RPMI7951 (cell line): ENCODE data around the gene TOB1. TPM values are rescaled to one million over a fixed set of nuclear protein-coding genes. Genes with fewer than 3 reads are reported as not detected.

Experiments used
- DNase-seq: peaks from one replicate; pipeline ENCODE4 v3.0.0-alpha.2; 2012; ENCODE audit warnings: low read depth
- total RNA-seq: library from RNA; depleted of rRNA; stranded (reverse); fragments of >200 nt; shearing (Covaris generic); gene quantifications from 2 replicates; pipeline ENCODE4 v1.2.3, GENCODE V29; 2014; rRNA removed

The TOB1 gene
- total RNA-seq, 1 experiment from 2014 or later = 10.7 TPM

DNA sequence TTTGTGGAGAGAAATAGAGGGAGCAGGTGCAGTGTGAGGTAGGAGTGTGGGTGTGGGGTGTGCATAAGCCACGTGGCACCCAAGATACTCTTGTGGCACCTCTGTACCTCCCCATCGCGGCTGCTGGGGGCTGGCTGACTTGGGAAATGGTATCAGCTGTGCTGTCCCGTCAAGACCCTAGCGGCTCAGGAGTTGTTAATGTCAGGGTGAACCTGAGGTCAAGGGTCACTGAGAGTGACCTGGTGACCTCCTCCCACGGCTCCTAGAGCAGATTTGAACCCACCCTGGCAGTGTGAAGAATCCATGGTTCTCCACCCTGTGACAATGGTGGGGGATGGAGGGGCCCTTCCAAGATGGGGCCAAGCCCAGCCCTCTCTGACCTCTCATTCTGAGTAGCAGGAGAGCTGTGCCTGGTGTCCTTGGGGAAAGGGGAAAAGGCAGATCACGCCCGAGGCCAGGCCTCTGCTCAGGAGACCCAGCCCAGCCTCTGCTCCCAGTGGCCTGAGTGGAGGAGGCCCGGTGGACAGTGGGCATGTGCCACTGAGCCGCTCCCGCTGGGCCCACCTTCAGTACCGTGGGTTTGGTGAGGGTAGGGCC is 33.8 kb downstream of the TOB1 start:
- DNase-seq = no peak

DNA sequence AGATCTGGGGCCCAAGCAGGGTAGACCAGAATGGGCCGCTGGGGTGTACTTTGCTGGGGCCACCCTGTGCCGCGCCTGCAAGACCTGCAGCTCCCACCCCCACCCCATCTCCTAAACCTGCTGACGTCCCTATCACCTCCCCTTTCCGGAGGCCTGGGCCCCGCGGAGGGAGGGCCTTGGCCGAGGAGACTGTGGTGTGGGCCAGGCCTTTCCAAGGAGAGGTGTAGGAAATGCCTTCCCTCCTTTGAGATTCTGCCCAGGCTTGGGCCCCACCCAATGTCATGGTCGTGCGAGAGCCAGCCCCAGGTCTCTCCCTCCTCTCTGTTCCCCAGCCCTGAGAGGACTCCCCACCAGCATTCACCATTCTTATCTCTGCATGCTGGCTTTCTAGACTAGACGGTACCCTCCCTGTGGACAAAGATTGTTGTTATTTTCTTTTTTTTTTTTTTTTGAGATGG is 34.7 kb downstream of the TOB1 start:
- DNase-seq = no peak

DNA sequence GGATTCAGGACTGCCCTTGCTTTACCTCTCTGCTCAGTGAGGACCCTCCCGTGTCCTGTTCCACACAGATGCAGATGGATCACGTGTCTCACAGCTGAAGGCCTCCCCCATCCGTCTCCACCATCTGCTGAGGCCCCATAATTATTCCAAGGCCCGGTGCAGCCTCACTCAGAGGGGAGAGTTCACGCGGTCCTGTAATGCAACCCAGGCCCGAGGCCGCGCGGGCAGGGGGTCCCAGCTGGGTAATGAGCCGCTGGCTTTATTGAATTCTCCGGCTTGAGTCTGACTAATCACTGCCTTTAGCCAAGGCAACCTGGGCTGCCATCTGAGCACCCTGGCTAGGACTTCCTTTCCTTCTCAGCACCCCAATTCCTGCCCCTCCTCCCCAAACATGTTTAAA is 35.2 kb downstream of the TOB1 start:
- DNase-seq = no peak

DNA sequence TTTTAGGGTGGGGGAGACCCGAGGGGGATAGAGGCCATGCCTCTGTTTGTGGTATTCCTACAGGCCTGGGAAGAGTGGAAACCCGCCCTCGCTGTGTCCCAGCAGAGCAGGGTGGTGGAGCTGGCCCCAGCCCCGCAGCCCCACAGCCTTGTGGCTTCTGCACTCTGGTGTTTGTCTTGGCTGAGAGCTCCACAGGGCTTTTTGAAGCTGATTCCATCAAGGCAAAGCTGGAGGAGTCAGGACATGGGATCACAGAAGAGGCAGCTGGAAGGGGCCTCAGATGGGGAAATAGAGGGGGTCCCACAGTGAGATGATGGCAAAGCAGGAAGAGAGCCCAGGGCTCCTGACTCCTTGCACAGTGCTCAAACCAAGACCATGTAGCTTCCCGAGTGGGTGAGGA is 35.8 kb downstream of the TOB1 start:
- DNase-seq = no peak

DNA sequence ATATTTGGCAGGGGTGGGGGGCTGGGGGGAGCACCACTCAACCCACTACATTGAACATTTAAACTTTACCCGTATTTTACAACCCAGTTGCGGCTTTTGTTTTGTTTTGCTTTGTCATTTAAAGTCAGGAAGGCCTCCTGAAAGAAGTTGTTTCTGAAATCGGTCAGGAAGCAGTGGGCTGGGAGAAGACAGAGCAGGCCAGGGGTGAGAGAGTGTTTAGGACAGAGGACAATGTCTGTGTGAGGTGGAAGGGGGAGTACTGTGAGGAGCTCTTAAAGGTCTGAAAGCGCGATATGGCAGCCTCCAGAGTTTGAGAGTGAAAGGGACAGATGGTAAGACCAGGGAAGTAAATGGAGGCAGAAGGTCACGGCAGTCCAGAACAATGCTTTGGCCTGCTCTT is 36.8 kb downstream of the TOB1 start:
- DNase-seq = no peak

DNA sequence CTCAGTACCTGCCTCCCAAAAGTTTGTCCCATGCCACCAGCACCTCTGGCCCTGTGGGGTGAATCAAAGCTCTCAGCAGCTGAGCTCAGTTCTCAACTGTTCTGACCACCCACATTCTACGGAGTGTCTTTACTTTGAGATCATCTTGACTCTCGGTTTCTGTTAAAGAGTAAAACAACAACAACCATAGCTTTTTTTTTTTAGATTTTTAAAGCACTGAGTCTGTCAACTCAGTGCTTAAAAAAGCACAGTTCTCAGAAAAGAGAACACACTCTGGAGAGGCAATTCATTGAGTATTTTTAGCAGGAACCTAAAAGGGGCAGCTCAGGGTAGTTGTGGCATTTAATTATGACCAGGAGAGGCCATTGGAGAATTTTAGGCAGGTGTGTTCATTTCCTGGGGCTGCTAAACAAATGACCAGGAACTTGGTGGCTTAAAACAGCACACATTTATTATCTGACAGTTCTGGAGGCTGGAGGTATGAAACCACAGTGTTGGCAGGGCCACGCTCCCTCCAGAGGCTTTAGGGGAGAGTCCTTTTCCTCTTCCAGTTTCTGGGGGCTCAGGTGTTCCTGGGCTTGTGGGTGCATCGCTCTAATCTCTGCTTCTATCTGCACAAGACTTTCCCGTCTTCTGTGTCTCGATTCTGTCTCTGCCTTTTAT is 37.5 kb downstream of the TOB1 start:
- no peak for DNase-seq

DNA sequence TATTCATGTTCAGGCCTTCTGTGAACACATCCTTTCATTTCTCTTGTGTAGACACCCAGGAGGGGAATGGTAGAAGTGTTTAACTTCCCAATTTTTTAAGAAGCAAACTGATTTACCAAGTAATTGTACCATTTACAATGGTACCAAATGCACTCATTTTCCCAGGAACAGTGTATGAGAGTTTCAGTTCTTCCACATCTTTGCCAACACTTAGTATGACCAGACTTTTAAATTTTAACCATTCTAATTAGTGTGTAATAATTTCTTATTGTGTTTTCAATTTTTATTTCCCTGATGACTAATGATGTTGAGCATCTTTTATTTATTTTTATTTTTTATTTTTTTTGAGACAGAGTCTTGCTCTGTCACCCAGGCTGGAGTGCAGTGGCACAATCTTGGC is 41.0 kb downstream of the TOB1 start:
- DNase-seq = no peak

DNA sequence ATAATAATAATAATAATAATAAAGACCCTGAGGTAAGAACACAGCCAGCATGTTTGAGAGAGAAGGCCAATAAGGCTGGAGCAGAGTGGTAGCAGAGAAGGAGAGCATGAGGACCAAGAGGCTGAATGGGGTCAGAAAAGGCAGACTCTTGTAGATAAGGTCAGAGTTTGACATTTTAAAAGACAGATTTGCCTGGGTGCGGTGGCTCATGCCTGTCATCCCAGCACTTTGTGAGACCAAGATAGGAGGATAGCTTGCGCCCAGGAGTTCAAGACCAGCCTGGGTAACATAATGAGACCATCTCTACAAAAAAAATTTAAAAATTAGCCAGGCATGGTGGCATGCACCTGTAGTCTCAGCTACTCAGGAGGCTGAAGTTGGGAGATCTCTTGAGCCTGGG is 41.7 kb downstream of the TOB1 start:
- DNase-seq = no peak

DNA sequence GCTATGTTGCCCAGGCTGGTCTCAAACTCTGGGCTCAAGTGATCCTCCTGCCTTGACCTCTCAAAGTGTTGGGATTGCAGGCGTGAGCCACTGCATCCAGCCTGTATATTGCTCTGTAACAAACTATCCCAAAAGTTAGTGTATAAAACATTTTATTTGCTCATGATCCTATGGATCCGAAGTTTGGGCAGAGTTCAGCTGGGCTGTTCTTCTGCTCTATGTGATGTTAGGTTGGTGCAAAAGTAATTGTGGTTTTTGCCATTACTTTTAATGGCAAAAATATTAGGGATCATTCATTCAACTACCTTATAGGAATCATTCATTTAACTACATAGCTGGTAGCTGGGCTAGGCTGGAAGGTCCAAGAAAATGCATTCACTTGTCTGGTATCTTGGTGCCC is 43.6 kb downstream of the TOB1 start:
- no peak for DNase-seq

DNA sequence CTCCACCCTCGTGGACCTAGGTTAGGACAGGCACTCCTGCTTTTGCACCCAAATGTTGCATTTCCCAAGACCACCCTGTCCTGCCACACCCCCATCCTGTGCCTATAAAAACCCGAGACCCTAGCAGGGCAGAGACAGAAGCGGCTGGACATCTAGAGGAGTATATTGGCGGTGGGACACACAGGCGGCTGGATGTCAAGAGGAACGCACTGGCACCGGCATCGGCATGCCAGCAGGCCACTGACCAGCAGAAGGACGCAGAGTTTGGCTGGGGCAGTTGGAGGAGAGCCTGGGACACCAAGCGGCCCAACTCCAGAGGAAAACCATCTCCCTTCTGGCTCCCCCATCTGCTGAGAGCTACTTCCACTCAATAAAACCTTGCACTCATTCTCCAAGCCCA is 45.5 kb downstream of the TOB1 start:
- DNase-seq = no peak

DNA sequence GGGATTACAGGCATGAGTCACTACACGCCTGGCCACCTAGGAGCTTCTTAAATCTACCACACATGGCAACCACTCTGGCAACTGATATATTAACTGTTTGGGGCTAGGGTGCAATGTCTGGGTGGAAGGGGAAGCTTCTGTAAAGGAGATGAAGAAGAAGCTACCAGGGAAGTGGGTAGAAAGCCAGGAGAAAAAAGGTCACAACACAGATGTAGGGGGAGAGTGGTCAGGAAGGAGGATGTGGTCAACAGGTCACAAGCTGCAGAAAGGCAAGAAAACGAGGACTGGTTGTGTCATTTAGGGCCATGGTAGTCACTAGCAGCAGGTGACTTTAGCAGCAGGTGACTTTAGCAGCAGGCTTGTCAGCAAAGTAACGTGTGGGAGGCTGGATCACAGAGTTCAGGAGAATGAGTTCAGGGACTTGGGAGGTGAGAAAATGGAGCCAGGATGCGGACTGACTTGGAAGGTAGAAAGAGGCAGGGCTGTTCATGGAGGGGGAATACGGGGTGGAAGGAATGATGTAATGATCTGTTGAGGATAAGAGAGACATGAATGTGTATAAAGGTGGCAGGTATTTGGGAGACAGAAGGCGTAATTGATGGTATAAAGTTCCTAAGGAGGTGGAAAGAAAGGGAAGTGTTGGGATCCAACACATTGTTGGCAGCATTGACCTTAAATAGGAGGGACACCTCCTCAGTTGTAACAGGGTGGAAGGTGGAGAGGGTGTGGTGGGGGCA is 47.1 kb downstream of the TOB1 start:
- DNase-seq = no peak

DNA sequence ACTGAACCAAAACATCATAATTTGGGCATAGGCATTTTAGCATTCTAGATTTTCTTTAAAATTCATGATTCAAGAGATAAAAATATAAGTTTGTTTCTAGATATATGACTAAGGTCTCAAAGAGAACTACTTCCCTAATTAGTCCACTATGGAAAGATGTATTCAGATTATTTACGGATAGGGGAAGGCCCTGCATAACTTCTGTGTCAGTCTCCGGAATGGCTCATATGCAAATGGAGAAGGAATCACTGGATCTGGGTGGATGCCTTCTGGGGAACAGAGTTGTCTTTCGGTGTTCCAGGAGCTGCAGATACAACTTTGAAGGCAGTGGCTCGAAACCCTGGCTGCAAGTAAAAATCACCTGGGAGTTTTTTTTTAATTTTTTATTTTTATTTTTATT is 47.9 kb downstream of the TOB1 start:
- DNase-seq = no peak

DNA sequence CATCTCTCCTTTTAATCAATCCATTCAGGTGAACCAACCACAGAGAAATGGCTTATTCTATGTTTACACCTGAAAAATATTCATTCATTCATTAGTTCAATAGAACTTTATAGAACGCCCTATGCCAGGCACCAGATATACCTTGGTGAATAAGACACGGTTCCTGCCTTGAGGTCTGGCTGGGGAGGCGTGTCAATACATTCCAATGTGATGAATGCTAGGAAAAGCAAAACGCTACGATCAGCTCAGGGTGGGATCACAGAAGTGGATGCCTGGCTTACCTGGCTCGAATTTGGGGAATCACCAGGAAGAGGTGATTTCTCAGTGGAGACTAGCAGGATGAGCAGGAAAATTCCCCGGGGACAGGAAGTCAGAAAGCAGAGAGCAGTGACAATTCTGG is 48.3 kb downstream of the TOB1 start:
- no peak for DNase-seq

DNA sequence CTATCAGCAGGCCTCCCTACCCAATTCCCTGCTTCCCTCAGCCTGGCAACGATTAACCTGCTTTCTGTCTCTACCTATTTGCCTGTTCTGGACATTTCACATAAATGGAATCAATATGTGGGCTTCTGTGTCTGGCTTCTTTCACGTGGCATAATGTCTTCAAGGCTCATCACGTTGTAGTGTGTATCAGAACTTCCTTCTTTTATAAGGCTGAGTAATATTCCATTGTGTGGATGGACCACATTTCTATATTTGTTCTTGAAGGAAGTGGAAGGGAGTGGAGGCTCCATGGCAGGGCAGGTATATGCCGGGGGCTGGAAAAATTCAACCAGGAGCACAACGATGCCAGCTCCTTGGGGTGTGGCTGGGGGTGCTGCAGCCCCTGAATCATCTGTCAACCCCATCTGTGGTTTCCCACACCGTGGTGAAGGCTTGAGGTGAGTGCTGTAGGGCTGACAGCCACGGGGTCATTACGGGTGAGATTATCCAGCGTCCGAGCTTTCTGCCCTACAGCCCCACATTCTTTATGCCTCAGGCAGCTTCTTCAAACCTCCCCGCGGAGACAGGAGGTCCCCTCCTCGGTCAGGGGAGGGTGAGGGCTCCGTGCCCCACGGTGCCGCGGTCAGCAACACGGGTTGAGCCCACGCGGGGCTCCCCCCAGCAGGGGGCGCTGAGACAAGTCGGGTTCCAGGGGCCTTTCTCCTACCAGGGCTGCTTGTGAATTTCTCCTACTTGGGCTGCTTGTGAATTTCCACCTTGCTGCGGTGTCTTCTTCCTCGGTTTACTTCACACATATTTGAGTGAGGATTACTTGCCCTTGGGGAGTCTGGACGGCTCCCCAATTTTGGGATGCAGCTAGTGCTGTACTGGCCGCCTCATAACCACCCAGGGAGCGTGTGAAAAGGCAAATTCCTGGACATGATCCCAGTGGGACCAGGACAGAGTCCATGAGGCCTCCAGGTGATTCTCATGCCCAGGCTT is 49.1 kb downstream of the TOB1 start:
- peak; percentile 26 for DNase-seq

DNA sequence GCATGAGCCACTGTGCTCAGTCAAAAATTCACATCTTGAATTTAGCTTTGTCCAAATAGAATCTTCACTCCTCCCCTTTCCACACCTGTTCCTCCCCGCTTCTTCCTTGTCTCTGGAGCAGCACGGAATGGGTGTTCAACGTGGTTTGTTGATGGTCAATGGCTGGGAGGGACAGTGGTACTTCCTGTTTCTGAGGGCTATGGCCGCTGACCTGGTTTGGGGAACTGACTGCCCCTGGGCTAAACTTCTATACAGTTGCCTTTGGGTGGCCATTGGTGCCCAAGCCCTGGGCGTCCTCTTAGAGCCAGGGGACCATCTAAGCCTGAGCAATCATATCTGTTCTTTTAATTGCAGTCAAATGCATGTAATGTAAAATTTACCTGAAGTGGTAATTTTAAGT is 49.9 kb downstream of the TOB1 start:
- DNase-seq = no peak

DNA sequence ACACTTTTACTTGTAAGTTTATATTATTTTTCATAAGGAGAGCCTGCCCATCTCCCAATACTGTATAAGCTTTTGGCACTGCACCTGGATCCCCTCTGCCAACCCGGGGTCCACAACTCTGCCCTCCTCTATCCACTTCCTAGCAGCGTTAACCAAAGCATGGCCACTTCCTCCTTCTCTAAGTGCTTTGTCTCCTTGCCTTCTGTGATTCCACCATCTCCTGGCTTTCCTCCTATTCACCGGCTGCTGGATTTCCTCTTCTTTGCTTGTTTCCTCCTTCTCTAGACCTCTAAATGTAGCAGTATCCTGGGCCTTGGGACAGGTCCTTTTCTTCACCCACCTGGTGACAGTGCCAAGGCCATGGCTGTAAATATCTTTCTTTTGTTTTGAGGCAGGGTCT is 50.8 kb downstream of the TOB1 start:
- no peak for DNase-seq

DNA sequence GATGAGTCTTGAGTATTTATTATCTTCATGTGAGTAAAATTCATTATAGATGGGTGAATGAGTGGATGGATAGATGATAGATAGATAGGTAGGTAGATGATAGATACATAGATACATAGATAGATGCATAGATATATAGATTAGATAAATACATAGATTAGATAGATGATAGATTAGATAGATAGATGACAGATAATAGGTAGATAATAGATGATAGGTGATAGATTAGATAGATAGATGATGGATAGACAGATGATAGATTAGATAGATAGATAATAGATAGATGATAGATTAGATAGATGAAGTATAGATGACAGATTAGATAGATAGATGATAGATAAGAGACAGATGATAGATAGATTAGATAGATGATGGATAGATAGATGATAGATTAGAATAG is 52.6 kb downstream of the TOB1 start:
- DNase-seq = no peak

Other genes starting within 250 kb of the TOB1 start
- gene ABCC3, start 231.5 kb downstream of the TOB1 start, total RNA-seq = 23.1 and 28.4 TPM in 2 replicates
- 26.0 and 30.0 TPM in 2 replicates for gene ANKRD40, start 158.4 kb downstream of the TOB1 start, total RNA-seq
- 18.4 and 21.7 TPM in 2 replicates for gene LUC7L3, start 146.8 kb downstream of the TOB1 start, total RNA-seq
- gene ANKRD40CL, start 98.8 kb downstream of the TOB1 start, total RNA-seq = not detected in 2 replicates
- gene WFIKKN2, start 30.8 kb downstream of the TOB1 start, total RNA-seq = not detected in 2 replicates